Mesenchymal stem cell (in vitro differentiated cells and primary cell): ENCODE measurements around the gene TBC1D30.
"Not testable (repeated sequence)": the region's sequence is repeated elsewhere in the genome, so short reads cannot be mapped to it uniquely, and the experiment has no call there.

Source experiments
- DNase-seq: peaks from one replicate; pipeline ENCODE4 v3.0.0-alpha.2; 2013
- H2AFZ ChIP-seq: one replicate; pipeline ENCODE4 v1.6.1; 2013; ENCODE audit warnings: low read depth, mild to moderate bottlenecking, control low read depth, inconsistent platforms, low read length, moderate library complexity
- H2AK5ac ChIP-seq: 2 replicates; pipeline ENCODE4 v1.6.1; 2013; ENCODE audit warnings: low read length, moderate library complexity, mild to moderate bottlenecking, inconsistent platforms; ENCODE audit not compliant: severe bottlenecking
- H2BK120ac ChIP-seq: one replicate; pipeline ENCODE4 v1.6.1; 2013; ENCODE audit warnings: low read depth, mild to moderate bottlenecking, inconsistent platforms, low read length, moderate library complexity
- H2BK12ac ChIP-seq, 2 experiments: one replicate each; pipeline ENCODE4 v1.6.1; 2013; ENCODE audit warnings: inconsistent platforms in 2 of 2, low read length in 2 of 2, mild to moderate bottlenecking in 2 of 2, moderate library complexity in 2 of 2, control low read depth in 1 of 2
- H2BK15ac ChIP-seq: one replicate; pipeline ENCODE4 v1.6.1; 2013; ENCODE audit warnings: mild to moderate bottlenecking, low read depth, inconsistent platforms; ENCODE audit not compliant: poor library complexity, severe bottlenecking
- H2BK5ac ChIP-seq: 2 replicates; pipeline ENCODE4 v1.6.1; 2013; ENCODE audit warnings: low read depth, mild to moderate bottlenecking, low read length, control low read depth, inconsistent platforms; ENCODE audit not compliant: poor library complexity, severe bottlenecking
- H3K14ac ChIP-seq, 2 experiments: one replicate each; pipeline ENCODE4 v1.6.1; 2013; ENCODE audit warnings: inconsistent platforms in 2 of 2, low read length in 2 of 2, control low read depth in 1 of 2, mild to moderate bottlenecking in 1 of 2, moderate library complexity in 1 of 2
- H3K18ac ChIP-seq, 2 experiments: one replicate each; pipeline ENCODE4 v1.6.1; 2013; ENCODE audit warnings: inconsistent platforms in 2 of 2, low read length in 2 of 2, control low read depth in 1 of 2, low read depth in 1 of 2, mild to moderate bottlenecking in 1 of 2
- H3K23ac ChIP-seq, 2 experiments: one replicate each; pipeline ENCODE4 v1.6.1; 2013; ENCODE audit warnings: inconsistent platforms in 2 of 2, low read length in 2 of 2, mild to moderate bottlenecking in 2 of 2, moderate library complexity in 2 of 2, control low read depth in 1 of 2
- H3K27ac ChIP-seq: 2 replicates; pipeline ENCODE4 v1.5.1; 2013; ENCODE audit warnings: mild to moderate bottlenecking, moderate library complexity, low read length, control low read depth, inconsistent platforms; ENCODE audit not compliant: poor library complexity, severe bottlenecking
- H3K27me3 ChIP-seq, 2 experiments: 2 replicates each; pipeline versions ENCODE4 v1.6.1 to v1.7.0; 2013; ENCODE audit warnings: low read length in 2 of 2, mild to moderate bottlenecking in 2 of 2, moderate library complexity in 2 of 2, control low read depth in 1 of 2, inconsistent platforms in 1 of 2; ENCODE audit not compliant: control insufficient read depth in 1 of 2, insufficient read depth in 1 of 2
- H3K36me3 ChIP-seq, 2 experiments: 2 replicates each; pipeline versions ENCODE4 v1.6.1 to v1.7.0; 2013; ENCODE audit warnings: low read length in 2 of 2, control low read depth in 1 of 2, inconsistent platforms in 1 of 2, low read depth in 1 of 2, mild to moderate bottlenecking in 1 of 2; ENCODE audit not compliant: insufficient read depth in 2 of 2, control insufficient read depth in 1 of 2
- H3K4ac ChIP-seq, 2 experiments: one replicate each; pipeline ENCODE4 v1.6.1; 2013; ENCODE audit warnings: inconsistent platforms in 2 of 2, low read length in 2 of 2, mild to moderate bottlenecking in 2 of 2, moderate library complexity in 2 of 2, control low read depth in 1 of 2, low read depth in 1 of 2
- H3K4me1 ChIP-seq: 2 replicates; pipeline ENCODE4 v1.6.1; 2013; ENCODE audit warnings: low read depth, low read length, control low read depth; ENCODE audit not compliant: control insufficient read depth, insufficient read depth
- H3K4me2 ChIP-seq: 2 replicates; pipeline ENCODE4 v1.6.1; 2013; ENCODE audit warnings: low read length, mild to moderate bottlenecking, inconsistent platforms; ENCODE audit not compliant: poor library complexity, severe bottlenecking
- H3K4me3 ChIP-seq, 2 experiments: 2 replicates each; pipeline versions ENCODE4 v1.5.1 to v1.7.0; 2013; ENCODE audit warnings: low read length in 2 of 2, mild to moderate bottlenecking in 2 of 2, control low read depth in 1 of 2, low read depth in 1 of 2; ENCODE audit not compliant: insufficient read depth in 1 of 2
- H3K79me1 ChIP-seq: replicated peaks from 2 replicates; pipeline ENCODE4 v1.6.1; 2013; ENCODE audit warnings: mild to moderate bottlenecking, control low read depth, low read length, inconsistent platforms; ENCODE audit not compliant: poor library complexity, severe bottlenecking
- H3K9ac ChIP-seq: 2 replicates; pipeline ENCODE4 v1.7.0; 2013; ENCODE audit warnings: mild to moderate bottlenecking, low read length, moderate library complexity
- H3K9me3 ChIP-seq: 2 replicates; pipeline ENCODE4 v1.7.0; 2013; ENCODE audit warnings: mild to moderate bottlenecking, low read length; ENCODE audit not compliant: control insufficient read depth
- H4K8ac ChIP-seq: one replicate; pipeline ENCODE4 v1.6.1; 2013; ENCODE audit warnings: inconsistent platforms, mild to moderate bottlenecking, low read length, moderate library complexity
- H4K91ac ChIP-seq: one replicate; pipeline ENCODE4 v1.6.1; 2013; ENCODE audit warnings: mild to moderate bottlenecking, low read length, inconsistent platforms
- WGBS: methylation state at CpG from one replicate; pipeline ENCODE4 v1.1.7; 2013; ENCODE audit warnings: mixed read lengths; 5-methylcytosine and 5-hydroxymethylcytosine counted together

Gene TBC1D30

GRCh38 chr12:64798165-64798564 lies 26.3 kb upstream of the TBC1D30 start:
- Histone ChIP-seq H4K8ac (no peak overlapping the region), H3K79me1 (no peaks in the 10 kb centered on the region), H3K27ac (no peak overlapping the region), H2BK120ac (no peak overlapping the region), H3K4ac (no peak overlapping the region), H3K36me3 (no peaks in the 10 kb centered on the region), H2BK5ac (no peak overlapping the region), H3K4me3 (no peak overlapping the region), H3K4me2 (no peak overlapping the region), H3K9ac (no peak overlapping the region), H3K27me3 (peaks cover 28 to 42% of the 10 kb centered on the region in 2 experiments), H4K91ac (no peak overlapping the region), H2AFZ (no peak overlapping the region), H3K4me1 (no peaks in the 10 kb centered on the region), H2AK5ac (no peak overlapping the region), H2BK12ac (no peak overlapping the region), H3K18ac (no peak overlapping the region), H3K14ac (no peak overlapping the region), H3K23ac (no peak overlapping the region), H3K9me3 (no peaks in the 10 kb centered on the region), H2BK15ac (no peak overlapping the region)
- no peak for DNase-seq

- Histone ChIP-seq H3K9ac (no peak overlapping the region), H2AK5ac (no peak overlapping the region), H3K4me3 (no peak overlapping the region), H3K18ac (no peak overlapping the region), H3K14ac (no peak overlapping the region), H3K4me2 (no peak overlapping the region), H2BK5ac (no peak overlapping the region), H4K91ac (no peak overlapping the region), H3K4me1 (no peaks in the 10 kb centered on the region), H3K79me1 (no peaks in the 10 kb centered on the region), H3K27ac (no peak overlapping the region), H3K9me3 (no peaks in the 10 kb centered on the region), H2AFZ (no peak overlapping the region), H2BK12ac (no peak overlapping the region), H3K27me3 (peaks cover 28 to 40% of the 10 kb centered on the region in 2 experiments), H3K23ac (no peak overlapping the region), H3K4ac (no peak overlapping the region), H3K36me3 (no peaks in the 10 kb centered on the region), H4K8ac (no peak overlapping the region), H2BK15ac (no peak overlapping the region), H2BK120ac (no peak overlapping the region)
- 62% methylated on average over 2 of the region's 5 CpGs for WGBS
- DNase-seq: no peak
Observed at GRCh38 chr12:64800640-64801039, 23.8 kb upstream of the TBC1D30 start.

- WGBS: 42% methylated on average over 1 of the region's 2 CpGs
- Histone ChIP-seq H3K14ac (no peak overlapping the region), H3K23ac (no peak overlapping the region), H2BK15ac (no peak overlapping the region), H2BK5ac (no peak overlapping the region), H3K18ac (no peak overlapping the region), H3K4me1 (no peaks in the 10 kb centered on the region), H3K4ac (no peak overlapping the region), H3K27me3 (peaks cover 28 to 40% of the 10 kb centered on the region in 2 experiments), H2BK12ac (no peak overlapping the region), H3K9ac (no peak overlapping the region), H2AFZ (no peak overlapping the region), H3K79me1 (no peaks in the 10 kb centered on the region), H3K27ac (no peak overlapping the region), H3K4me3 (no peak overlapping the region), H3K4me2 (no peak overlapping the region), H2BK120ac (no peak overlapping the region), H2AK5ac (no peak overlapping the region), H4K8ac (no peak overlapping the region), H4K91ac (no peak overlapping the region), H3K9me3 (no peaks in the 10 kb centered on the region), H3K36me3 (no peaks in the 10 kb centered on the region)
- DNase-seq: no peak
Observed at GRCh38 chr12:64801381-64801780, 23.1 kb upstream of the TBC1D30 start.

- not testable (repeated sequence) for H3K79me1 ChIP-seq, H2BK5ac ChIP-seq, H2BK15ac ChIP-seq, H4K91ac ChIP-seq, H3K4me2 ChIP-seq, H3K4me1 ChIP-seq, H3K23ac ChIP-seq, H2BK120ac ChIP-seq, H3K27ac ChIP-seq, H3K18ac ChIP-seq, H4K8ac ChIP-seq, H2AFZ ChIP-seq, H2BK12ac ChIP-seq, H3K9ac ChIP-seq, H2AK5ac ChIP-seq, H3K4me3 ChIP-seq, H3K9me3 ChIP-seq, H3K36me3 ChIP-seq, H3K14ac ChIP-seq, H3K4ac ChIP-seq
- WGBS: 11% methylated on average over 4 of the region's 8 CpGs
- DNase-seq: peak; percentile 40
- peaks cover 28 to 39% of the 10 kb centered on the region in 2 experiments for H3K27me3 ChIP-seq
Observed at GRCh38 chr12:64802180-64802775, 22.2 kb upstream of the TBC1D30 start.
